ENCODE measurements around the gene MRM2.

MRM2 gene

GRCh38 chr7:2266911-2267310, 24.9 kb upstream of the MRM2 start:
- no peak for TF ChIP-seq CTCF (IDR thresholded peaks at IDR 0.05; ENCODE audit: low read depth, low read length, missing control alignments)
- no peak overlapping the region for H3K4me3 ChIP-seq (ENCODE audit: low read depth, low read length)
- DNase-seq (ENCODE audit: low read depth): no peak

- no peak overlapping the region for H3K4me3 ChIP-seq (ENCODE audit: low read depth, low read length)
- no peak for TF ChIP-seq CTCF (IDR thresholded peaks at IDR 0.05; ENCODE audit: low read depth, low read length, missing control alignments)
- no peak for DNase-seq (ENCODE audit: low read depth)
Measured at GRCh38 chr7:2264158-2264557, 22.2 kb upstream of the MRM2 start.

- no peak overlapping the region for H3K4me3 ChIP-seq (ENCODE audit: low read depth, low read length)
- TF ChIP-seq CTCF (IDR thresholded peaks at IDR 0.05; ENCODE audit: low read depth, low read length, missing control alignments): no peak
- no peak for DNase-seq (ENCODE audit: low read depth)
Measured at GRCh38 chr7:2263176-2263575, 21.2 kb upstream of the MRM2 start.

- no peak for TF ChIP-seq CTCF (IDR thresholded peaks at IDR 0.05; ENCODE audit: low read depth, low read length, missing control alignments)
- H3K4me3 ChIP-seq (ENCODE audit: low read depth, low read length): no peak overlapping the region
- DNase-seq (ENCODE audit: low read depth): no peak
Measured at GRCh38 chr7:2261611-2262010, 19.6 kb upstream of the MRM2 start.

GRCh38 chr7:2260820-2261219, 18.8 kb upstream of the MRM2 start:
- DNase-seq (ENCODE audit: low read depth): no peak
- H3K4me3 ChIP-seq (ENCODE audit: low read depth, low read length): no peak overlapping the region
- no peak for TF ChIP-seq CTCF (IDR thresholded peaks at IDR 0.05; ENCODE audit: low read depth, low read length, missing control alignments)

GRCh38 chr7:2259480-2259879, 17.5 kb upstream of the MRM2 start:
- no peak for DNase-seq (ENCODE audit: low read depth)
- TF ChIP-seq CTCF (IDR thresholded peaks at IDR 0.05; ENCODE audit: low read depth, low read length, missing control alignments): no peak
- H3K4me3 ChIP-seq (ENCODE audit: low read depth, low read length): no peak overlapping the region

GRCh38 chr7:2258661-2259365, 16.8 kb upstream of the MRM2 start:
- no peak for TF ChIP-seq CTCF (IDR thresholded peaks at IDR 0.05; ENCODE audit: low read depth, low read length, missing control alignments)
- H3K4me3 ChIP-seq (ENCODE audit: low read depth, low read length): no peak overlapping the region
- peak; percentile 50 for DNase-seq (ENCODE audit: low read depth)

Data from GM12864 (cell line).